ENCODE results near the gene LYZL4. TPM values are rescaled to one million over a fixed set of nuclear protein-coding genes. Genes with fewer than 3 reads are reported as not detected.

Gene LYZL4
- total RNA-seq, 1 donor from 2014 or later = not detected

DNA sequence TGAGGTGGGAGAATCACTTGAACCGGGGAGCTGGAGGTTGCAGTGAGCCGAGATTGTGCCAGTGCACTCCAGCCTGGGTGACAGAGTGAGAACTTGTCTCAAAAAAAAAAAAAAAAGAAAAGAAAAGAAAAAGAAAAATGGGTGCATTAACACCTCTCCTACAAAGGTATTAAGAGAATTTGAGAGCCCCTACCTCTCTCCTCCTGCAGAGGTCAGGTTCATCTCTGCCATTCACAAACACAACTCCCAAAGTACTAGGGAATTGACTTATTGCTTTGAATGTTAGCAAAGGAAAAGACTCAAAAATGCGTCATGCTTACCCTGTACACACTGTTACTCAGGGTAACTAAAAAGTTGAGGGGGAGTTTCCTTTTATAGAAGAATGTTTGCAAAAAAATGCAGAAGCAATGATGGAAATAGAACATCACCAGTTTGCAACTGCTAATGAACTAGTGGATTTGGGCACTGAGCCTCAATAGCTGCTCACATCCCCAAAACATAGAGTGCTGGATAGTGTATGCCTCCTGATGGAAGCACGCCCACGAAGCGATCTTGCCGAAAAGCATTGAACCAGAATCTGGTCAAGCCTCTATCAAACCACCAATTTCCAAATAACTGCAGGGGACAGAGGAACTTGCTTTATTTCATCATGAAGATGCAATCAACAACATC is 15.5 kb upstream of the LYZL4 start:
- H3K36me3 ChIP-seq = no peaks in the 10 kb centered on the region
- H3K27me3 ChIP-seq = no peaks in the 10 kb centered on the region
- intact Hi-C loops (cut with DNase I) = no loop called here
- TF ChIP-seq CTCF (IDR thresholded peaks at IDR 0.05) = no peak
- H3K27ac ChIP-seq = no peak overlapping the region
- no peaks in the 10 kb centered on the region for H3K9me3 ChIP-seq
- no peaks in the 10 kb centered on the region for H3K4me1 ChIP-seq
- H3K4me3 ChIP-seq = no peak overlapping the region
- no peak for DNase-seq (ENCODE audit: low spot score in 2 of 2)

- DNase-seq (ENCODE audit: low spot score in 2 of 2) = no peak
- no peak overlapping the region for H3K27ac ChIP-seq
- no peaks in the 10 kb centered on the region for H3K27me3 ChIP-seq
- H3K36me3 ChIP-seq = no peaks in the 10 kb centered on the region
- H3K4me3 ChIP-seq = no peak overlapping the region
- no peak for TF ChIP-seq CTCF (IDR thresholded peaks at IDR 0.05)
- H3K9me3 ChIP-seq = no peaks in the 10 kb centered on the region
- H3K4me1 ChIP-seq = no peaks in the 10 kb centered on the region
- intact Hi-C loops (cut with DNase I) = no loop called here
Observed at GRCh38 chr3:42424911-42425310, 14.5 kb upstream of the LYZL4 start.

DNA sequence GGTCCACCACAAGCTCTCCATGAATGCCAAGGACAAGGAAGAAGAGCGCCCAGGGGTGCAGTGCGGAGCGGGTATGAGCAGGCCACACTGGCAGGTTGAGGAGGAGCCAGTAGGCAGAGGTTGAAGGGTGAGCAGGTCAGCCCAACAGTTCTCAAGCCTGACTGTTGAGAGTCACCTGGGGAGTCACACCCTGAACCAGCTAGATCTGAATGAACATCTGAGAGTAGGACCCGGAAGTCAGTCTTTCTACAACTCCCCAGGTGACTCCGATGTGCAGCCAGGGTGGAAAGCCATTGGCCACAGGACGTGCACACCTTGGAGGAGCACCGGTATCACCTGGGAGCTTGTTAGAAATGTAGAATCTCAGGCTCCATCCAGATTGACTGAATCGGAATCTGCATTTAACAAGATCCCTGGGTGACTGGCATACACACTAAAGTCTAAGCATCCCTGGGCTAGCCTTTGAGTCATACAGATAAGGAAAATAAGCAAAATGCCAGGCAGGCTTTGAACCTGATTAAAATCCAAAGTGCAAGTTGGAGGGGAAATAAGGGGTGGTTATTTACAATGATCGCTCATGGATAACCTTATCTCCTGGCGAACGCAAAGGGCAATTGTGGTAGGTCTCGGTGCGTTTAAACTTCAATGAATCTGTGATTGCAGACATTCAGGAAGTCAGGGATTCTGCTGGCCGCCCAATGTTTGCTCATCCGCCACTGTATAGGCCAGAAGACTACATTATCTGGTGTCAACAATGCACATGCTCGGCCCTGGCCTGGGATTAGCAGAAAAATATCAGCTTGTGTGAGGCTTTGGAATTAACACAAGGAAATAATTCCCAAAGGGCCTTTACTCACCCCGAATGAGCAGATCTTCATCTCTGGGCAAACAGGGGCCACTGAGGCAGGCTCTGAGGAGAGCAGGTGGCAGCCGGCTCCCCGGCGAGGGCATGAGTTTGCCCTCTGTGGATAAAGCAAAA is 11.7 kb upstream of the LYZL4 start:
- H3K4me3 ChIP-seq = no peak overlapping the region
- TF ChIP-seq CTCF (IDR thresholded peaks at IDR 0.05) = no peak
- no peaks in the 10 kb centered on the region for H3K9me3 ChIP-seq
- intact Hi-C loops (cut with DNase I) = no loop called here
- H3K4me1 ChIP-seq = no peaks in the 10 kb centered on the region
- DNase-seq (ENCODE audit: low spot score in 2 of 2) = no peak
- H3K36me3 ChIP-seq = no peaks in the 10 kb centered on the region
- no peaks in the 10 kb centered on the region for H3K27me3 ChIP-seq
- no peak overlapping the region for H3K27ac ChIP-seq

GRCh38 chr3:42419563-42419962 is 9.2 kb upstream of the LYZL4 start:
- no peak for TF ChIP-seq CTCF (IDR thresholded peaks at IDR 0.05)
- no peak overlapping the region for H3K4me3 ChIP-seq
- H3K4me1 ChIP-seq = no peaks in the 10 kb centered on the region
- no peaks in the 10 kb centered on the region for H3K9me3 ChIP-seq
- no peak overlapping the region for H3K27ac ChIP-seq
- DNase-seq (ENCODE audit: low spot score in 2 of 2) = no peak
- no peaks in the 10 kb centered on the region for H3K36me3 ChIP-seq
- intact Hi-C loops (cut with DNase I) = no loop called here
- H3K27me3 ChIP-seq = no peaks in the 10 kb centered on the region

- H3K36me3 ChIP-seq = no peaks in the 10 kb centered on the region
- no peaks in the 10 kb centered on the region for H3K9me3 ChIP-seq
- intact Hi-C loops (cut with DNase I) = no loop called here
- H3K27ac ChIP-seq = no peak overlapping the region
- no peaks in the 10 kb centered on the region for H3K4me1 ChIP-seq
- H3K4me3 ChIP-seq = no peak overlapping the region
- H3K27me3 ChIP-seq = no peaks in the 10 kb centered on the region
- TF ChIP-seq CTCF (IDR thresholded peaks at IDR 0.05) = no peak
- DNase-seq (ENCODE audit: low spot score in 2 of 2) = no peak
Observed at GRCh38 chr3:42412526-42413155, 2.2 kb upstream of the LYZL4 start.
